Erythroblast (primary cell): ENCODE data around the gene RNF8.

Experiments
- GATA1 ChIP-seq: IDR thresholded peaks from 2 replicates; pipeline ENCODE4 v1.6.1; 2011; ENCODE audit warnings: low read depth, mild to moderate bottlenecking, control low read depth, low read length, moderate library complexity
- POLR2A ChIP-seq: IDR thresholded peaks from 2 replicates; pipeline ENCODE4 v1.6.1; 2011; ENCODE audit warnings: mild to moderate bottlenecking, low read length

- TF ChIP-seq POLR2A = no peak
- no peak for TF ChIP-seq GATA1
These were observed 18.3 kb downstream of the RNF8 start for GRCh38 chr6:37372116-37372515.
